Liver (tissue), 9 donors: ENCODE data around the gene SLC4A3. TPM values are rescaled to one million over a fixed set of nuclear protein-coding genes. Genes with fewer than 3 reads are reported as not detected.

Experiments
- DNase-seq: peaks from one replicate; pipeline ENCODE4 v3.0.0-alpha.2; 2017; ENCODE audit warnings: low spot score
- H3K27ac ChIP-seq, 2 donors: one replicate each; pipeline ENCODE4 v1.7.0; 2013; ENCODE audit warnings: inconsistent platforms in 2 of 2, low read length in 2 of 2, control low read depth in 1 of 2, low read depth in 1 of 2, mild to moderate bottlenecking in 1 of 2
- H3K27me3 ChIP-seq, 4 donors: one replicate each; pipeline versions ENCODE4 v1.6.1 to v1.7.0; 2013; ENCODE audit warnings: low read length in 3 of 4, inconsistent platforms in 1 of 4, mild to moderate bottlenecking in 1 of 4, moderate library complexity in 1 of 4; ENCODE audit not compliant: control insufficient read depth in 4 of 4, insufficient read depth in 4 of 4
- H3K36me3 ChIP-seq, 4 donors: one replicate each; pipeline versions ENCODE4 v1.6.1 to v1.7.0; 2013; ENCODE audit warnings: low read length in 3 of 4, mild to moderate bottlenecking in 3 of 4, low read depth in 1 of 4, moderate library complexity in 1 of 4; ENCODE audit not compliant: control insufficient read depth in 4 of 4, insufficient read depth in 3 of 4
- H3K4me1 ChIP-seq, 4 donors: one replicate each; pipeline versions ENCODE4 v1.6.1 to v1.7.0; 2013; ENCODE audit warnings: low read length in 3 of 4, mild to moderate bottlenecking in 3 of 4, moderate library complexity in 1 of 4; ENCODE audit not compliant: control insufficient read depth in 4 of 4, insufficient read depth in 4 of 4
- H3K4me3 ChIP-seq, 3 donors: one replicate each; pipeline versions ENCODE4 v1.6.1 to v1.7.0; 2013; ENCODE audit warnings: low read length in 3 of 3, control low read depth in 1 of 3, low read depth in 1 of 3, mild to moderate bottlenecking in 1 of 3
- H3K9ac ChIP-seq, 2 donors: one replicate each; pipeline ENCODE4 v1.7.0; 2013; ENCODE audit warnings: low read length in 2 of 2, mild to moderate bottlenecking in 2 of 2, moderate library complexity in 2 of 2, control low read depth in 1 of 2, low read depth in 1 of 2
- H3K9me3 ChIP-seq, 4 donors: one replicate each; pipeline versions ENCODE4 v1.6.1 to v1.7.0; 2013; ENCODE audit warnings: low read length in 3 of 4; ENCODE audit not compliant: control insufficient read depth in 4 of 4
- EGR1 ChIP-seq, 2 donors: IDR thresholded peaks; 2 replicates each; pipeline ENCODE4 v1.6.1; 2016 to 2018; ENCODE audit warnings: antibody characterized with exemption in 2 of 2, low read depth in 2 of 2
- FOXA1 ChIP-seq: IDR thresholded peaks from 2 replicates; pipeline ENCODE4 v1.6.1; 2016; ENCODE audit warnings: antibody characterized with exemption
- FOXA2 ChIP-seq: IDR thresholded peaks from 2 replicates; pipeline ENCODE4 v1.6.1; 2016; ENCODE audit warnings: antibody characterized with exemption
- GABPA ChIP-seq, 2 donors: IDR thresholded peaks in 1 of 2; conservative IDR thresholded peaks in 1 of 2; 2 replicates each; pipeline ENCODE4 v1.6.1; 2016; ENCODE audit warnings: antibody characterized with exemption in 2 of 2, mild to moderate bottlenecking in 1 of 2, moderate library complexity in 1 of 2
- HNF4A ChIP-seq, 2 donors: conservative IDR thresholded peaks; 2 replicates each; pipeline ENCODE4 v1.6.1; 2016; ENCODE audit warnings: antibody characterized with exemption in 2 of 2, mild to moderate bottlenecking in 2 of 2
- JUND ChIP-seq, 2 donors: IDR thresholded peaks; 2 replicates each; pipeline ENCODE4 v1.6.1; 2016; ENCODE audit warnings: antibody characterized with exemption in 2 of 2
- MAX ChIP-seq: IDR thresholded peaks from 2 replicates; pipeline ENCODE4 v1.6.1; 2016; ENCODE audit warnings: antibody characterized with exemption
- RAD21 ChIP-seq, 2 donors: IDR thresholded peaks; 2 replicates each; pipeline ENCODE4 v1.6.1; 2016; ENCODE audit warnings: antibody characterized with exemption in 2 of 2, mild to moderate bottlenecking in 2 of 2
- RXRA ChIP-seq, 2 donors: IDR thresholded peaks; 2 replicates each; pipeline ENCODE4 v1.6.1; 2017 to 2018; ENCODE audit warnings: antibody characterized with exemption in 2 of 2, mild to moderate bottlenecking in 1 of 2
- SP1 ChIP-seq: IDR thresholded peaks from 2 replicates; pipeline ENCODE4 v1.6.1; 2018; ENCODE audit warnings: antibody characterized with exemption, mild to moderate bottlenecking
- YY1 ChIP-seq: IDR thresholded peaks from 2 replicates; pipeline ENCODE4 v1.6.1; 2016; ENCODE audit warnings: antibody characterized with exemption, mild to moderate bottlenecking
- ZBTB33 ChIP-seq: IDR thresholded peaks from 2 replicates; pipeline ENCODE4 v1.6.1; 2016; ENCODE audit warnings: antibody characterized with exemption
- WGBS: extraction: QIAGEN DNeasy Blood & Tissue Kit; methylation state at CpG from one replicate; pipeline ENCODE4 v1.1.7; 2013; 5-methylcytosine and 5-hydroxymethylcytosine counted together
- polyA plus RNA-seq, 2 donors: library from polyadenylated mRNA; stranded (reverse) in 1 of 2; unstranded in 1 of 2; fragments of 200-250 nt in 1 of 2; fragments of >200 nt in 1 of 2; fragmentation: Nextera tagmentation in 1 of 2; extraction: Ambion mirVana in 1 of 2; gene quantifications; one replicate each; pipeline versions ENCODE4 v1.2.1 to v1.2.3, GENCODE V29; 2013 to 2015
- total RNA-seq, 2 donors: library from RNA; depleted of rRNA; stranded (reverse); fragments of >200 nt; gene quantifications; one replicate each; pipeline ENCODE4 v1.2.3, GENCODE V29; 2014
- TF ChIP-seq, protein P1 (sequence below): IDR thresholded peaks from 2 replicates; pipeline ENCODE4 v1.6.1; 2016; ENCODE audit warnings: antibody characterized with exemption
- TF ChIP-seq, protein P2 (sequence below): IDR thresholded peaks from 2 replicates; pipeline ENCODE4 v1.6.1; 2016; ENCODE audit warnings: antibody characterized with exemption, mild to moderate bottlenecking
- donor health status: healthy.
- donor health status: healthy.
- donor health status: healthy.
- donor health status: healthy.
- donor health status: healthy.

Gene SLC4A3
- total and polyA plus RNA-seq, 4 donors = 0.08 to 0.19 (median 0.08) TPM

DNA sequence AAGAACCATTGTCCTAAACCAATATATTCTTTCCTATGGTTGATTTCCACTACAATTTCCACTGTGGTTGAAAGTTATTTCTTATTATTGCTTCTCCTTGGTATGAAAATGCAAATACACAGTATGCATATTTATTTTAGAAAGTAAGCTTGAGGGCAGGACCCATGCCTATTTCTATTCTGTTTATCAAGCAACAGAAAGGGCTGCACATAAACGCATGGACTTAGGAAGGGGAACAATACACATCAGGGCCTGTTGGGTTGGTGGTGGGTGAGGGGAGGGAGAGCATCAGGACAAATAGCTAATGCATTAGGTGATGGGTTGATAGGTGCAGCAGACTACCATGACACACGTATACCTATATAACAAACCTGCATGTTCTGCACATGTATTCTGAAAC, 20.7 kb downstream of the SLC4A3 start:
- Histone ChIP-seq H3K9me3 (no peaks in the 10 kb centered on the region), H3K27ac (no peak overlapping the region), H3K9ac (no peak overlapping the region), H3K4me3 (no peak overlapping the region), H3K36me3 (no peaks in the 10 kb centered on the region), H3K4me1 (no peaks in the 10 kb centered on the region), H3K27me3 (peaks cover 0 to 10% (median 5%) of the 10 kb centered on the region in 4 donors)
- 74% methylated on average over 2 of the region's 2 CpGs for WGBS
- no peak for TF ChIP-seq RXRA (IDR thresholded peaks at IDR 0.05)
- TF ChIP-seq, protein P1, sequence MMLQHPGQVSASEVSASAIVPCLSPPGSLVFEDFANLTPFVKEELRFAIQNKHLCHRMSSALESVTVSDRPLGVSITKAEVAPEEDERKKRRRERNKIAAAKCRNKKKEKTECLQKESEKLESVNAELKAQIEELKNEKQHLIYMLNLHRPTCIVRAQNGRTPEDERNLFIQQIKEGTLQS = no peak
- TF ChIP-seq ZBTB33 = no peak
- no peak for TF ChIP-seq RAD21 (IDR thresholded peaks at IDR 0.05)
- no peak for TF ChIP-seq FOXA2
- no peak for TF ChIP-seq YY1
- TF ChIP-seq EGR1 (IDR thresholded peaks at IDR 0.05; ENCODE audit: low read depth in 2 of 2) = no peak
- TF ChIP-seq JUND (IDR thresholded peaks at IDR 0.05) = no peak
- TF ChIP-seq, protein P2, sequence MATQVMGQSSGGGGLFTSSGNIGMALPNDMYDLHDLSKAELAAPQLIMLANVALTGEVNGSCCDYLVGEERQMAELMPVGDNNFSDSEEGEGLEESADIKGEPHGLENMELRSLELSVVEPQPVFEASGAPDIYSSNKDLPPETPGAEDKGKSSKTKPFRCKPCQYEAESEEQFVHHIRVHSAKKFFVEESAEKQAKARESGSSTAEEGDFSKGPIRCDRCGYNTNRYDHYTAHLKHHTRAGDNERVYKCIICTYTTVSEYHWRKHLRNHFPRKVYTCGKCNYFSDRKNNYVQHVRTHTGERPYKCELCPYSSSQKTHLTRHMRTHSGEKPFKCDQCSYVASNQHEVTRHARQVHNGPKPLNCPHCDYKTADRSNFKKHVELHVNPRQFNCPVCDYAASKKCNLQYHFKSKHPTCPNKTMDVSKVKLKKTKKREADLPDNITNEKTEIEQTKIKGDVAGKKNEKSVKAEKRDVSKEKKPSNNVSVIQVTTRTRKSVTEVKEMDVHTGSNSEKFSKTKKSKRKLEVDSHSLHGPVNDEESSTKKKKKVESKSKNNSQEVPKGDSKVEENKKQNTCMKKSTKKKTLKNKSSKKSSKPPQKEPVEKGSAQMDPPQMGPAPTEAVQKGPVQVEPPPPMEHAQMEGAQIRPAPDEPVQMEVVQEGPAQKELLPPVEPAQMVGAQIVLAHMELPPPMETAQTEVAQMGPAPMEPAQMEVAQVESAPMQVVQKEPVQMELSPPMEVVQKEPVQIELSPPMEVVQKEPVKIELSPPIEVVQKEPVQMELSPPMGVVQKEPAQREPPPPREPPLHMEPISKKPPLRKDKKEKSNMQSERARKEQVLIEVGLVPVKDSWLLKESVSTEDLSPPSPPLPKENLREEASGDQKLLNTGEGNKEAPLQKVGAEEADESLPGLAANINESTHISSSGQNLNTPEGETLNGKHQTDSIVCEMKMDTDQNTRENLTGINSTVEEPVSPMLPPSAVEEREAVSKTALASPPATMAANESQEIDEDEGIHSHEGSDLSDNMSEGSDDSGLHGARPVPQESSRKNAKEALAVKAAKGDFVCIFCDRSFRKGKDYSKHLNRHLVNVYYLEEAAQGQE = no peak
- no peak for TF ChIP-seq HNF4A (conservative IDR thresholded peaks at IDR 0.05)
- TF ChIP-seq MAX = no peak
- TF ChIP-seq GABPA (IDR thresholded peaks at IDR 0.05 in 1 of 2, conservative IDR thresholded peaks at IDR 0.05 in 1 of 2) = no peak
- DNase-seq = no peak

- WGBS = 73% methylated on average over 4 of the region's 4 CpGs
- Histone ChIP-seq H3K27me3 (peaks cover 0 to 12% (median 5%) of the 10 kb centered on the region in 4 donors), H3K4me3 (no peak overlapping the region), H3K9ac (no peak overlapping the region), H3K27ac (no peak overlapping the region), H3K4me1 (no peaks in the 10 kb centered on the region), H3K36me3 (no peaks in the 10 kb centered on the region), H3K9me3 (no peaks in the 10 kb centered on the region)
- no peak for DNase-seq
- no peak for TF ChIP-seq FOXA1
- TF ChIP-seq SP1 = no peak
- no peak for TF ChIP-seq HNF4A (conservative IDR thresholded peaks at IDR 0.05)
- TF ChIP-seq RAD21 (IDR thresholded peaks at IDR 0.05) = no peak
- TF ChIP-seq YY1 = no peak
- TF ChIP-seq FOXA2 = no peak
- no peak for TF ChIP-seq GABPA (IDR thresholded peaks at IDR 0.05 in 1 of 2, conservative IDR thresholded peaks at IDR 0.05 in 1 of 2)
- no peak for TF ChIP-seq JUND (IDR thresholded peaks at IDR 0.05)
These were observed 21.5 kb downstream of the SLC4A3 start for GRCh38 chr2:219648963-219649362.
